ENCODE data around the gene G3BP2.

DNA sequence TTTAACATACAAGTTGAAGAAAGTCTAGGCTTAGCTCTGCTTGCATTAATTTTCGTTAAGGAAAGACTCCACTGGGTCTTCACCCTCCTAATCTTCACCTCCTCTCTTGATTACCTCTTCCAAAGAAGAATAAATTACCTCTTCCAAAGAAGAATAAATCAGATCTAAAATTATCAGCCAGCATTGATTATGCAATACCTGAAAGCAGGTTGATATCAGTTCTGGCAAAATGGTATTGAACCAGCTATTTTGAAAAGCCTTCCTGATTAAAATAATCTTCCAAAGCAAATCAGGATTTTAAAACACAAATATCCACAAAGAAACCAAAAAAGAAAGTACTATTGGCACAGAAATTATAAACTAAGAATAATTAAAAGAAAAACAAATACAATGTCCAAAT is 79.8 kb downstream of the G3BP2 start:
- TF ChIP-seq, protein P1, sequence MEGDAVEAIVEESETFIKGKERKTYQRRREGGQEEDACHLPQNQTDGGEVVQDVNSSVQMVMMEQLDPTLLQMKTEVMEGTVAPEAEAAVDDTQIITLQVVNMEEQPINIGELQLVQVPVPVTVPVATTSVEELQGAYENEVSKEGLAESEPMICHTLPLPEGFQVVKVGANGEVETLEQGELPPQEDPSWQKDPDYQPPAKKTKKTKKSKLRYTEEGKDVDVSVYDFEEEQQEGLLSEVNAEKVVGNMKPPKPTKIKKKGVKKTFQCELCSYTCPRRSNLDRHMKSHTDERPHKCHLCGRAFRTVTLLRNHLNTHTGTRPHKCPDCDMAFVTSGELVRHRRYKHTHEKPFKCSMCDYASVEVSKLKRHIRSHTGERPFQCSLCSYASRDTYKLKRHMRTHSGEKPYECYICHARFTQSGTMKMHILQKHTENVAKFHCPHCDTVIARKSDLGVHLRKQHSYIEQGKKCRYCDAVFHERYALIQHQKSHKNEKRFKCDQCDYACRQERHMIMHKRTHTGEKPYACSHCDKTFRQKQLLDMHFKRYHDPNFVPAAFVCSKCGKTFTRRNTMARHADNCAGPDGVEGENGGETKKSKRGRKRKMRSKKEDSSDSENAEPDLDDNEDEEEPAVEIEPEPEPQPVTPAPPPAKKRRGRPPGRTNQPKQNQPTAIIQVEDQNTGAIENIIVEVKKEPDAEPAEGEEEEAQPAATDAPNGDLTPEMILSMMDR (IDR thresholded peaks at IDR 0.05; ENCODE audit: insufficient read depth, low read depth, low read length) = no peak
- TF ChIP-seq EZH2 (IDR thresholded peaks at IDR 0.05; ENCODE audit: insufficient read depth, low read length) = no peak
